Trophoblast cell (in vitro differentiated cells and primary cell): ENCODE results near the gene CSE1L.

Source experiments
- DNase-seq, 2 donors: peaks; one replicate each; pipeline ENCODE4 v3.0.0-alpha.2; 2016
- H2AFZ ChIP-seq: 2 replicates; pipeline ENCODE4 v1.6.1; 2013; ENCODE audit warnings: low read length, moderate library complexity, mild to moderate bottlenecking; ENCODE audit not compliant: insufficient read depth, poor library complexity
- H2AK5ac ChIP-seq: 2 replicates; pipeline ENCODE4 v1.6.1; 2013; ENCODE audit warnings: mild to moderate bottlenecking, low read length
- H2BK120ac ChIP-seq: 2 replicates; pipeline ENCODE4 v1.6.1; 2013; ENCODE audit warnings: low read length, mild to moderate bottlenecking, moderate library complexity; ENCODE audit not compliant: insufficient read depth, poor library complexity
- H2BK12ac ChIP-seq: 2 replicates; pipeline ENCODE4 v1.6.1; 2013; ENCODE audit warnings: mild to moderate bottlenecking, low read length, moderate library complexity
- H2BK5ac ChIP-seq: 2 replicates; pipeline ENCODE4 v1.6.1; 2013; ENCODE audit warnings: low read length, low read depth, moderate library complexity, mild to moderate bottlenecking; ENCODE audit not compliant: poor library complexity
- H3K14ac ChIP-seq: 2 replicates; pipeline ENCODE4 v1.6.1; 2013; ENCODE audit warnings: mild to moderate bottlenecking, low read length
- H3K18ac ChIP-seq: 2 replicates; pipeline ENCODE4 v1.6.1; 2013; ENCODE audit warnings: mild to moderate bottlenecking, low read length
- H3K23ac ChIP-seq: 2 replicates; pipeline ENCODE4 v1.6.1; 2013; ENCODE audit warnings: low read length
- H3K27ac ChIP-seq: 2 replicates; pipeline ENCODE4 v1.5.1; 2013; ENCODE audit warnings: low read depth, mild to moderate bottlenecking, inconsistent platforms, low read length, moderate library complexity
- H3K27me3 ChIP-seq: 2 replicates; pipeline ENCODE4 v1.6.1; 2013; ENCODE audit warnings: inconsistent platforms, mild to moderate bottlenecking, low read length, moderate library complexity; ENCODE audit not compliant: insufficient read depth
- H3K36me3 ChIP-seq, 2 experiments: 1 replicate in 1 of 2; 2 replicates in 1 of 2; pipeline ENCODE4 v1.6.1; 2013; ENCODE audit warnings: low read length in 2 of 2, mild to moderate bottlenecking in 2 of 2, moderate library complexity in 1 of 2; ENCODE audit not compliant: insufficient read depth in 2 of 2, control insufficient read depth in 1 of 2
- H3K4ac ChIP-seq: 2 replicates; pipeline ENCODE4 v1.6.1; 2013; ENCODE audit warnings: low read depth, mild to moderate bottlenecking, low read length, moderate library complexity
- H3K4me1 ChIP-seq, 2 experiments: 1 replicate in 1 of 2; 2 replicates in 1 of 2; pipeline ENCODE4 v1.6.1; 2013; ENCODE audit warnings: low read length in 2 of 2, mild to moderate bottlenecking in 2 of 2, moderate library complexity in 1 of 2; ENCODE audit not compliant: insufficient read depth in 2 of 2, control insufficient read depth in 1 of 2
- H3K4me2 ChIP-seq: 2 replicates; pipeline ENCODE4 v1.6.1; 2013; ENCODE audit warnings: inconsistent platforms, mild to moderate bottlenecking, low read length, moderate library complexity
- H3K4me3 ChIP-seq: 2 replicates; pipeline ENCODE4 v1.5.1; 2013; ENCODE audit warnings: mild to moderate bottlenecking, low read depth, low read length, inconsistent platforms
- H3K79me1 ChIP-seq: one replicate; pipeline ENCODE4 v1.6.1; 2013; ENCODE audit warnings: low read length
- H3K79me2 ChIP-seq: 2 replicates; pipeline ENCODE4 v1.6.1; 2013; ENCODE audit warnings: low read length, mild to moderate bottlenecking; ENCODE audit not compliant: control insufficient read depth, insufficient read depth, poor library complexity
- H3K9ac ChIP-seq: 2 replicates; pipeline ENCODE4 v1.6.1; 2013; ENCODE audit warnings: mild to moderate bottlenecking, low read length
- H3K9me3 ChIP-seq: 2 replicates; pipeline ENCODE4 v1.6.1; 2013; ENCODE audit warnings: low read depth, mild to moderate bottlenecking, control low read depth, inconsistent platforms, low read length; ENCODE audit not compliant: insufficient read depth
- H4K12ac ChIP-seq: 2 replicates; pipeline ENCODE4 v1.6.1; 2013; ENCODE audit warnings: low read depth, mild to moderate bottlenecking, low read length, moderate library complexity
- H4K8ac ChIP-seq: 2 replicates; pipeline ENCODE4 v1.6.1; 2013; ENCODE audit warnings: low read depth, mild to moderate bottlenecking, low read length, moderate library complexity
- H4K91ac ChIP-seq: one replicate; pipeline ENCODE4 v1.6.1; 2013; ENCODE audit warnings: low read depth, mild to moderate bottlenecking, low read length, moderate library complexity
- WGBS: extraction: QIAGEN DNeasy Blood & Tissue Kit; methylation state at CpG from one replicate; pipeline ENCODE4 v1.1.7; 2013; ENCODE audit warnings: missing lambda C conversion rate; ENCODE audit not compliant: insufficient read length, insufficient coverage; ENCODE audit errors: extremely low coverage; 5-methylcytosine and 5-hydroxymethylcytosine counted together

Gene CSE1L

DNA sequence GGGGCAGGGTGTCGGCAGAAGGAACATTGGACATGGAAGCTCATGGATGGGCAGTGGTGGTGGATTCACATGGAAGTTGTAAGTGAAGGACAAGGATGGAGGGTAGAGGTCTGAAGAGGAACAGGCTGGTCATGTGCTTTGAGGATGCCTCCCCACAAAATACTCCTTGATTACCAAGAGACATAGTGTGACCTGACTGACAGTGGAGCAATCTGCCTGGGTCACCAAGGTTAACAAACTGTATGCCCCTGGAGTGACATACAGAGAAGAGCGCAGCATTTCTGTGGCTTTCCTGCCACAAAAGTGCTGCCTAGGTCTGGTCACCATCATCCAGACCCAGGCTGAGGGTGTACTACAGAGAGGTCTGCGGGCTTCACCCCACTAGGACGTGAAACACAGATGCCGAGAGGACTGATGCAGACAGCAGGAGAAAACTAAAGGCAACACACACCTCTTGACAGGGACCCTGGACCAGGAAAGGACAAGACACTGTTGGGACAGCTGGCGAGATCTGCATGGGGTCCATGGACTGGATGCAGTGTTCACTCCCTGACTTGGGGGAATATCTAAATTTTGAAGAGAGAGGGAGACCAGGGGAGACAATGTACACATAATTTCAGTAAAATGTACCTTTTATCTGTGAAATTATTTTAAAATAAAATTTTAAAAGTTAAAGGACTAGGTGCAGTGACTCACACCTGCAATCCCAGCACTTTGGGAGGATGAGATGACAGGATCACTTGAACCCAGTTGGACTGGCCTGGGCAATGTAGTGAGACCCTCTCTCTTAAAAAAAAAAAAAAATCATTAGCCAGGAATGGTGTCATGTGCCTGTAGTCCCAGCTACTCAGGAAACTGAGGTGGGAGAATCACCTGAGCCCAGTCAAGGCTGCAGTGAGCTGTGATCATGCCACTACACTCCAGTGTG is 64.9 kb downstream of the CSE1L start:
- Histone ChIP-seq H3K9me3 (no peaks in the 10 kb centered on the region), H2BK120ac (no peak overlapping the region), H3K9ac (no peak overlapping the region), H3K27ac (no peak overlapping the region), H3K4me2 (no peak overlapping the region), H4K12ac (no peak overlapping the region), H4K8ac (no peak overlapping the region), H3K79me2 (no peaks in the 10 kb centered on the region), H3K4ac (no peak overlapping the region), H3K18ac (no peak overlapping the region), H3K27me3 (no peaks in the 10 kb centered on the region), H3K4me3 (no peak overlapping the region), H2BK12ac (no peak overlapping the region), H3K36me3 (peaks cover 24 to 29% of the 10 kb centered on the region in 2 experiments), H2AFZ (no peak overlapping the region), H3K23ac (no peak overlapping the region), H4K91ac (no peak overlapping the region), H2BK5ac (no peak overlapping the region), H2AK5ac (no peak overlapping the region), H3K79me1 (no peaks in the 10 kb centered on the region), H3K4me1 (no peaks in the 10 kb centered on the region), H3K14ac (no peak overlapping the region)
- no peak for DNase-seq
- no CpG with 5 or more reads among the region's 6 CpGs for WGBS

DNA sequence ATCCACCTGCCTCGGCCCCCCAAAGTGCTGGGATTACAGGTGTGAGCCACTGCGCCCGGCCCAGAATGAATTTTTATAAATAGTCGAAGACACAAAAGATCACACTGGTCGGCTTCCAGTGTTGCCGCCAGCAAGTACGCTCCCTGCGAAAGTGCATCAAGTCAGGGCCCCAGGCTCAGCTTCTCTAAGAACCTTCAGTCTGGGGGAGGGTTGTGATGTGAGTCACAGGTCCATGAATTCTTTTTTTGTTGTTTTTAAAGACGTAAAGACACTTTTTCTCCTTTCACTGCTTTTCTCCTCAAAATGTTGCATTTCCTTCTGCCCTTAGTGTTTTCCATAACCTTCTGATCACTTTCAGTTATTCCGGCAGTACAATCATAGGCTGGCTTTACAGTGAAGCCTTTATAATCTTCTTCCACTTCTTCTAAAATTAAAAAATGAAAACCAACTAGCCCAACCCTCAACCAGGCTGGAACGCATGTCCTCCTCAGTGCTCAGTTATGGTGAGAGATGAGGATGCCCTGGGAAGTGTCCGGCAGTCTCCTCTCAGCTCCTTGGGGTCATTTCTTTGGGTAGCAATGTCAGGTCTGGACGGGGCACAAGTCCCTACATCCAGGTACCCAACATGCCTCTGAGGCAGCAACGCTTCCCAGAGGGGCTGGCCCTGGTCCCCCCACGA is 66.6 kb downstream of the CSE1L start:
- H3K4me1 ChIP-seq = no peaks in the 10 kb centered on the region
- no peaks in the 10 kb centered on the region for H3K79me2 ChIP-seq
- H3K9me3 ChIP-seq = no peaks in the 10 kb centered on the region
- no peaks in the 10 kb centered on the region for H3K79me1 ChIP-seq
- H2BK120ac ChIP-seq = no peak overlapping the region
- H4K91ac ChIP-seq = no peak overlapping the region
- no peak overlapping the region for H3K4me2 ChIP-seq
- H2AFZ ChIP-seq = no peak overlapping the region
- no peak overlapping the region for H3K14ac ChIP-seq
- H3K18ac ChIP-seq = no peak overlapping the region
- H3K4me3 ChIP-seq = no peak overlapping the region
- H3K4ac ChIP-seq = no peak overlapping the region
- no peak overlapping the region for H2BK12ac ChIP-seq
- H4K12ac ChIP-seq = no peak overlapping the region
- no peak overlapping the region for H3K23ac ChIP-seq
- H3K9ac ChIP-seq = no peak overlapping the region
- H2AK5ac ChIP-seq = no peak overlapping the region
- H4K8ac ChIP-seq = no peak overlapping the region
- H2BK5ac ChIP-seq = no peak overlapping the region
- DNase-seq = no peak
- H3K36me3 ChIP-seq = peaks cover 35 to 43% of the 10 kb centered on the region in 2 experiments
- no CpG with 5 or more reads among the region's 15 CpGs for WGBS
- no peak overlapping the region for H3K27ac ChIP-seq
- no peaks in the 10 kb centered on the region for H3K27me3 ChIP-seq

DNA sequence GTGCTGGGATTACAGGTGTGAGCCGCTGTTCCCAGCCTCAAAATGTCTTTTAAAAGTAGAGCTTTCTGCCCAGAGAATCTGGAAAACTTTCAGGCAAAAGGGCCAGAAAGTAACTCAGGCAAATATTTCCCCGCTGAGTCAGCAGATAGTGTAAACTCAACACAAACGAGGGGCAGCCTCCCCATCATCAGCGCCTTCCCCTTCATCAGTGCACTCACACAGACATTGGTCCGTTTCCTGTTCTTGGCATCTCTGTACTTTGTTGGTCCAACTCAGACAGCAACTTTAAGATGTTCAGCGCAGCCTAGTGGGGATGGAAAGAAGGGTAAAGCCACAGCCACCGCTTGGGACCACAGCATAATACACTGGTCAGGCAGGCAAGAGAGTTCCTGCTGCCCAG is 69.5 kb downstream of the CSE1L start:
- no peak overlapping the region for H2BK5ac ChIP-seq
- no peaks in the 10 kb centered on the region for H3K79me1 ChIP-seq
- H3K36me3 ChIP-seq = peaks cover 49 to 60% of the 10 kb centered on the region in 2 experiments
- no peak overlapping the region for H2AK5ac ChIP-seq
- H2AFZ ChIP-seq = no peak overlapping the region
- H2BK12ac ChIP-seq = no peak overlapping the region
- H4K12ac ChIP-seq = no peak overlapping the region
- H3K79me2 ChIP-seq = no peaks in the 10 kb centered on the region
- H3K27me3 ChIP-seq = no peaks in the 10 kb centered on the region
- H3K27ac ChIP-seq = no peak overlapping the region
- H4K91ac ChIP-seq = no peak overlapping the region
- no peak overlapping the region for H3K23ac ChIP-seq
- no peak overlapping the region for H2BK120ac ChIP-seq
- no peak overlapping the region for H3K9ac ChIP-seq
- H3K4me2 ChIP-seq = no peak overlapping the region
- no peak overlapping the region for H3K14ac ChIP-seq
- H3K9me3 ChIP-seq = peaks cover 1% of the 10 kb centered on the region
- no peak overlapping the region for H3K18ac ChIP-seq
- no peak overlapping the region for H4K8ac ChIP-seq
- no CpG with 5 or more reads among the region's 7 CpGs for WGBS
- no peak overlapping the region for H3K4ac ChIP-seq
- H3K4me1 ChIP-seq = no peaks in the 10 kb centered on the region
- no peak for DNase-seq
- H3K4me3 ChIP-seq = no peak overlapping the region

DNA sequence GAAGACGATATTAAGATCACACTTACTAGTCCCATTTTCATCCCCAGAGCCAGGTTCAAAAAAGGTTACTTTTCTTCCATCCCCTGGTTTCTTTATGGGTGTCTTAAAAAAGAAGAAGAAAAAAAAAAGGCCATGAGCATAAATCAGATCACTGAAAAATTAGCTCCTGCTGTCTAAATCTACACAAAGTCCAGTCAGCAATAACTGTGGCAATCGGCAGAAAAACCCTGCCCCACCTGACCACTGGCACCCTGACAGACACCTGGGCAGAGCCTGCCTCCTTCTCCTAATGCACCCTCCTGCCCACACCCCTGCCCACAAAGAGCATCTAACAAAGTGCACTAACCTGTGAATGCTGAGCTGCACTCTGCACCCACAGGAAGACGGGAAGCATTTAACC is 72.2 kb downstream of the CSE1L start:
- H2BK5ac ChIP-seq = no peak overlapping the region
- H2AFZ ChIP-seq = no peak overlapping the region
- H3K4ac ChIP-seq = no peak overlapping the region
- DNase-seq = no peak
- no peak overlapping the region for H4K12ac ChIP-seq
- no peak overlapping the region for H3K23ac ChIP-seq
- no peaks in the 10 kb centered on the region for H3K4me1 ChIP-seq
- no peaks in the 10 kb centered on the region for H3K79me1 ChIP-seq
- no peak overlapping the region for H3K27ac ChIP-seq
- no peak overlapping the region for H4K8ac ChIP-seq
- no peak overlapping the region for H3K4me3 ChIP-seq
- no peak overlapping the region for H2BK12ac ChIP-seq
- peaks cover 47 to 63% of the 10 kb centered on the region in 2 experiments for H3K36me3 ChIP-seq
- no peaks in the 10 kb centered on the region for H3K79me2 ChIP-seq
- no peak overlapping the region for H3K9ac ChIP-seq
- WGBS = no CpG with 5 or more reads among the region's 3 CpGs
- H3K4me2 ChIP-seq = no peak overlapping the region
- H3K14ac ChIP-seq = no peak overlapping the region
- no peak overlapping the region for H4K91ac ChIP-seq
- H3K27me3 ChIP-seq = no peaks in the 10 kb centered on the region
- H2AK5ac ChIP-seq = no peak overlapping the region
- H3K9me3 ChIP-seq = peaks cover 1% of the 10 kb centered on the region
- no peak overlapping the region for H3K18ac ChIP-seq
- H2BK120ac ChIP-seq = no peak overlapping the region
